PC-9 (cell line): ENCODE data around the gene SMIM38.

Source experiments
- CTCF ChIP-seq: fragments of 200-600 bp; sonication (generic); conservative IDR thresholded peaks from 2 replicates; pipeline ENCODE4 v1.6.1; 2017; ENCODE audit warnings: mixed run types, antibody characterized with exemption, mild to moderate bottlenecking, moderate library complexity
- EZH2 ChIP-seq: fragments of 200-600 bp; sonication (generic); IDR thresholded peaks from 2 replicates; pipeline ENCODE4 v1.8.0; 2017; ENCODE audit warnings: antibody characterized with exemption, low read depth

DNA sequence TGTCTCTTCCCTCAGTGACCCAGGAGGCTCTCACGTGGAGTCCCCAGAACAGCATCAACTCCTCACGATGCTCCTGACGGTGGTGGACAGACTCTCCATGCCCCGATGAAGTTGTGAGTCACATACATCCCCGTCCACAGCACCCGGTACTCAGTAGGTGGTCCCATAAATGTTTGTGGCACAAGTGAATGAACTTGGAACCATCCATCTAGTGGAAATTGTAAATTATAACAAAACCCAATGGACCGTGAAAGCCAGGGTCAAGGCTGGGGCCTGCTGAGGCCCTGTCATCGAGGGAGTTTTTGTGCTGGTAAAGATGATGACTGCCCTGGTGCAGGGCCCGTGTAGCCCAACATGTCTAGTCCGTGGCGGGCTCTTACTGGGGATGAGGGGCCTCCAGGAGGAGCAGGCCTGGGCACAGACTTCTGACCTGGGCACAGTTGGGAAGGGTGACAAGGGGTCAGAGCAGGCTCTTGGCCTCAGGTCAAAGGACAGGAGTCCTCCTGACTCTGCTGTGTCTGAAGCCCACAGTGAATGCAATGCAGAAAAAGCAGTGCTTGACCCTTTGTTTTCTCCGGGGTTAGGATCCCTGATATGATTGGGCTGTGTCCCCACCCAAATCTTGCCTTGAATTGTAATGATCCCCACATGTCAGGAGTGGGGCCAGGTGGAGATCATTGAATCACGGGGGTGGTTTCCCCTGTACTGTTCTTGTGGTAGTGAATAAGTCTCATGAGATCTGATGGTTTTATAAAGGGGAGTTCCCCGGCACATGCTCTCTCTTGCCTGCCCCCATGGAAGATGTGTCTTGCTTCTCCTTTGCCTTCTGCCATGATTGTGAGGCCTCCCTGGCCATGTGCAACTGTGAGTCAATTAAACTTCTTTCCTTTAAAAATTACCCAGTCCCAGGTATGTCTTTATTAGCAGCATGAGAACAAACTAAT, 20.0 kb upstream of the SMIM38 start:
- no peak for TF ChIP-seq CTCF
- TF ChIP-seq EZH2, result no peak
